ENCODE data around the gene RPL23. TPM values are rescaled to one million over a fixed set of nuclear protein-coding genes. Genes with fewer than 3 reads are reported as not detected.

Gene RPL23
- total and polyA plus RNA-seq, 10 of the 15 experiments (the other 5 are each of a cell fraction or from before 2014, with no cell fraction given), result 2,200 to 4,821 (median 3,043) TPM

DNA sequence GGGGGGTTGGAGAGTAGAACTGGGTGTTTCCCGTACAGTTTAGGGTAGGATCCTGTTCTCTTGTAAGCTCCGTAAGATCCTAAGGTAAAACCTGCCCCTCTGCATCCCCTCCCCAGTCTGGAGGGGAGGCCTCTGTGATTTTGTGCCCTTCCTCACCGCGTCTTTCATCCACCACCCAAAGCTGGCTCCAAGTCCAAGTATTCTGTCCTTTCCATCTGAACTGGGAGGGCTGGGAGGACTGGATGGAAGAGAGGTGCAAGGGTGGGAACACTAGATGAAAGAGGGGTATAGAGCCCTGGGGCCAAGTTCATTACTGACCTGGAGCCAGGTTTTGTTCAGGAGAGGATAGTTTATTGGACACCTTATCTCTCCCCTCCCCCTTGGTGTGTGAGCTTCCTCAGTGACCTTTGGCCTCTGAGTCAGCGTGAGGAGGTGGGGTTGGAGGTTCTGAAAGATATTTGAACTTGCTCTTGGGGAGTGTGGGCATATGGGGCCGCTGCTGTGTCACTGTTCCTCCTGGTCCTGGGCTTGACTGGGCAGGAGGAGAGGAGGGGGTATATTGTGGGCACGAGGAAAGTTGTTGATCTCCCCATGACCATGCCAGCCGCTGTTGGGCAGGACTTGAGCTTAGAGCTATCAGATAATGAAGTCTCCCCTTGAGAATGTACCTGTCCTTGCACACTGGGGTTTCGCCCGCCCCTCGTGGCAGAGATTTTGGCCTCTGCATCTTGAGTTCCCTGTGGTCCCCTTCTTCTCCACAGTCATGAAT is 17.9 kb upstream of the RPL23 start (continued):
- TF ChIP-seq BCLAF1 (IDR thresholded peaks at IDR 0.05) (no peak), CREB1 (IDR thresholded peaks at IDR 0.05; ENCODE audit: low read depth) (no peak), JUND (IDR thresholded peaks at IDR 0.05; ENCODE audit: low read depth, low read length) (no peak), SPI1 (IDR thresholded peaks at IDR 0.05; ENCODE audit: borderline replicate concordance, insufficient read depth, low read depth, low read length) (no peak), PBX3 (IDR thresholded peaks at IDR 0.05; ENCODE audit: insufficient replicate concordance, low read depth, low read length) (no peak), ZBTB33 (IDR thresholded peaks at IDR 0.05) (no peak), SIN3A (IDR thresholded peaks at IDR 0.05; ENCODE audit: low read depth, low read length) (0 out of 2 replicates have a peak, but pooled peaks have one; percentile 41), SMC3 (IDR thresholded peaks at IDR 0.05; ENCODE audit: borderline replicate concordance, low read length) (peak; percentile 7; the same call in 1 of the 2 replicates), MYB (IDR thresholded peaks at IDR 0.05; ENCODE audit: borderline replicate concordance, low read depth, low read length) (no peak), CHD2 (IDR thresholded peaks at IDR 0.05; ENCODE audit: borderline replicate concordance, low read depth, low read length) (peak; percentile 77), NFXL1 (IDR thresholded peaks at IDR 0.05; ENCODE audit: borderline replicate concordance) (no peak), CBX3 (IDR thresholded peaks at IDR 0.05; ENCODE audit: borderline replicate concordance, low read depth) (no peak), NR2F1 (conservative IDR thresholded peaks at IDR 0.05) (peak; percentile 99), HDAC6 (IDR thresholded peaks at IDR 0.05; ENCODE audit: unreplicated experiment) (no peak), TBL1XR1 (IDR thresholded peaks at IDR 0.05; ENCODE audit: low read depth, low read length) (peak; percentile 54; the same call in 1 of the 2 replicates), BMI1 (IDR thresholded peaks at IDR 0.05; ENCODE audit: borderline replicate concordance) (no peak)
- TF ChIP-seq, protein P1, sequence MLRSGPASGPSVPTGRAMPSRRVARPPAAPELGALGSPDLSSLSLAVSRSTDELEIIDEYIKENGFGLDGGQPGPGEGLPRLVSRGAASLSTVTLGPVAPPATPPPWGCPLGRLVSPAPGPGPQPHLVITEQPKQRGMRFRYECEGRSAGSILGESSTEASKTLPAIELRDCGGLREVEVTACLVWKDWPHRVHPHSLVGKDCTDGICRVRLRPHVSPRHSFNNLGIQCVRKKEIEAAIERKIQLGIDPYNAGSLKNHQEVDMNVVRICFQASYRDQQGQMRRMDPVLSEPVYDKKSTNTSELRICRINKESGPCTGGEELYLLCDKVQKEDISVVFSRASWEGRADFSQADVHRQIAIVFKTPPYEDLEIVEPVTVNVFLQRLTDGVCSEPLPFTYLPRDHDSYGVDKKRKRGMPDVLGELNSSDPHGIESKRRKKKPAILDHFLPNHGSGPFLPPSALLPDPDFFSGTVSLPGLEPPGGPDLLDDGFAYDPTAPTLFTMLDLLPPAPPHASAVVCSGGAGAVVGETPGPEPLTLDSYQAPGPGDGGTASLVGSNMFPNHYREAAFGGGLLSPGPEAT (IDR thresholded peaks at IDR 0.05; ENCODE audit: low read depth), result no peak
- TF ChIP-seq, protein P2, sequence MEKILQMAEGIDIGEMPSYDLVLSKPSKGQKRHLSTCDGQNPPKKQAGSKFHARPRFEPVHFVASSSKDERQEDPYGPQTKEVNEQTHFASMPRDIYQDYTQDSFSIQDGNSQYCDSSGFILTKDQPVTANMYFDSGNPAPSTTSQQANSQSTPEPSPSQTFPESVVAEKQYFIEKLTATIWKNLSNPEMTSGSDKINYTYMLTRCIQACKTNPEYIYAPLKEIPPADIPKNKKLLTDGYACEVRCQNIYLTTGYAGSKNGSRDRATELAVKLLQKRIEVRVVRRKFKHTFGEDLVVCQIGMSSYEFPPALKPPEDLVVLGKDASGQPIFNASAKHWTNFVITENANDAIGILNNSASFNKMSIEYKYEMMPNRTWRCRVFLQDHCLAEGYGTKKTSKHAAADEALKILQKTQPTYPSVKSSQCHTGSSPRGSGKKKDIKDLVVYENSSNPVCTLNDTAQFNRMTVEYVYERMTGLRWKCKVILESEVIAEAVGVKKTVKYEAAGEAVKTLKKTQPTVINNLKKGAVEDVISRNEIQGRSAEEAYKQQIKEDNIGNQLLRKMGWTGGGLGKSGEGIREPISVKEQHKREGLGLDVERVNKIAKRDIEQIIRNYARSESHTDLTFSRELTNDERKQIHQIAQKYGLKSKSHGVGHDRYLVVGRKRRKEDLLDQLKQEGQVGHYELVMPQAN (conservative IDR thresholded peaks at IDR 0.05), result 0 out of 2 replicates have a peak, but pooled peaks have one; percentile 12

Data from GM12878 (cell line).